GM20000 (cell line): ENCODE results near the gene TP63.
"Not testable (repeated sequence)": the region's sequence is repeated elsewhere in the genome, so short reads cannot be mapped to it uniquely, and the experiment has no call there.

Source experiments
- DNase-seq: peaks from one replicate; pipeline ENCODE4 v3.0.0; 2012; ENCODE audit warnings: low spot score
- CTCF ChIP-seq: IDR thresholded peaks from 2 replicates; pipeline ENCODE4 v1.5.1; 2012; ENCODE audit warnings: mild to moderate bottlenecking, control low read depth; ENCODE audit errors: extremely low read depth, missing control alignments

TP63 gene

GRCh38 chr3:189589179-189589569, 42.0 kb upstream of the TP63 start:
- DNase-seq = no peak
- no peak for TF ChIP-seq CTCF

- DNase-seq = no peak
- no peak for TF ChIP-seq CTCF
Measured at GRCh38 chr3:189590223-189590622, 41.0 kb upstream of the TP63 start.

GRCh38 chr3:189593581-189593980, 37.6 kb upstream of the TP63 start:
- TF ChIP-seq CTCF = no peak
- DNase-seq = no peak

GRCh38 chr3:189596078-189596979, 34.9 kb upstream of the TP63 start:
- DNase-seq = not testable (repeated sequence)

GRCh38 chr3:189597918-189598317, 33.3 kb upstream of the TP63 start:
- TF ChIP-seq CTCF = no peak

GRCh38 chr3:189598530-189599225, 32.5 kb upstream of the TP63 start:
- TF ChIP-seq CTCF = no peak
- no peak for DNase-seq

More at GRCh38 chr3:189597918-189598317, 33.3 kb upstream of the TP63 start:
- DNase-seq = no peak

- DNase-seq = no peak
- no peak for TF ChIP-seq CTCF
Measured at GRCh38 chr3:189602471-189602870, 28.7 kb upstream of the TP63 start.
